ENCODE data around the gene C1orf141.

GRCh38 chr1:67142931-67143330 is 8.2 kb upstream of the C1orf141 start:
- TF ChIP-seq RCOR1 (IDR thresholded peaks at IDR 0.05; ENCODE audit: borderline replicate concordance in 1 of 2, low read depth in 2 of 2, low read length in 2 of 2) (no peak), CTCF (IDR thresholded peaks at IDR 0.05 in 2 of 3, conservative IDR thresholded peaks at IDR 0.05 in 1 of 3; ENCODE audit: insufficient read depth in 2 of 3, low read depth in 1 of 3, low read length in 3 of 3) (no peak), PRDM10 (IDR thresholded peaks at IDR 0.05; ENCODE audit: partially characterized antibody) (no peak)
